Suprapubic skin (tissue), 4 donors: ENCODE data around the gene NIPSNAP2.

Experiments
- EP300 ChIP-seq: sonication (generic); formaldehyde crosslinking; IDR thresholded peaks from one replicate; pipeline ENCODE4 v1.6.1; 2017; ENCODE audit warnings: antibody characterized with exemption
- POLR2A ChIP-seq, 2 donors: fragments of 450-650 bp; IDR thresholded peaks; one replicate each; pipeline ENCODE4 v1.6.1; 2017; ENCODE audit warnings: antibody characterized with exemption in 2 of 2, mild to moderate bottlenecking in 2 of 2, moderate library complexity in 2 of 2
- POLR2AphosphoS5 ChIP-seq, 3 donors: sonication (generic); formaldehyde crosslinking; IDR thresholded peaks; one replicate each; pipeline ENCODE4 v1.6.1; 2017; ENCODE audit warnings: antibody characterized with exemption in 3 of 3
- TF ChIP-seq, protein P1 (sequence below), 2 donors: fragments of 200-600 bp in 1 of 2; fragments of 450-650 bp in 1 of 2; sonication (generic) in 1 of 2; IDR thresholded peaks; one replicate each; pipeline ENCODE4 v1.5.1; 2016 to 2019; ENCODE audit warnings: antibody characterized with exemption in 2 of 2, mild to moderate bottlenecking in 1 of 2, moderate library complexity in 1 of 2

GRCh38 chr7:56026538-56026937 is 62.2 kb downstream of the NIPSNAP2 start:
- TF ChIP-seq, protein P1, sequence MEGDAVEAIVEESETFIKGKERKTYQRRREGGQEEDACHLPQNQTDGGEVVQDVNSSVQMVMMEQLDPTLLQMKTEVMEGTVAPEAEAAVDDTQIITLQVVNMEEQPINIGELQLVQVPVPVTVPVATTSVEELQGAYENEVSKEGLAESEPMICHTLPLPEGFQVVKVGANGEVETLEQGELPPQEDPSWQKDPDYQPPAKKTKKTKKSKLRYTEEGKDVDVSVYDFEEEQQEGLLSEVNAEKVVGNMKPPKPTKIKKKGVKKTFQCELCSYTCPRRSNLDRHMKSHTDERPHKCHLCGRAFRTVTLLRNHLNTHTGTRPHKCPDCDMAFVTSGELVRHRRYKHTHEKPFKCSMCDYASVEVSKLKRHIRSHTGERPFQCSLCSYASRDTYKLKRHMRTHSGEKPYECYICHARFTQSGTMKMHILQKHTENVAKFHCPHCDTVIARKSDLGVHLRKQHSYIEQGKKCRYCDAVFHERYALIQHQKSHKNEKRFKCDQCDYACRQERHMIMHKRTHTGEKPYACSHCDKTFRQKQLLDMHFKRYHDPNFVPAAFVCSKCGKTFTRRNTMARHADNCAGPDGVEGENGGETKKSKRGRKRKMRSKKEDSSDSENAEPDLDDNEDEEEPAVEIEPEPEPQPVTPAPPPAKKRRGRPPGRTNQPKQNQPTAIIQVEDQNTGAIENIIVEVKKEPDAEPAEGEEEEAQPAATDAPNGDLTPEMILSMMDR (IDR thresholded peaks at IDR 0.05) = no peak
- TF ChIP-seq POLR2A (IDR thresholded peaks at IDR 0.05) (no peak), EP300 (no peak), POLR2AphosphoS5 (IDR thresholded peaks at IDR 0.05) (no peak)
